HepG2 (cell line): Measurements from ENCODE around the gene CAST. TPM values are rescaled to one million over a fixed set of nuclear protein-coding genes. Genes with fewer than 3 reads are reported as not detected.

Source experiments
- ATAC-seq: fragments of 200-7000 bp; cut with Tn5 transposase; 3 replicates; pipeline ENCODE4 v1.9.1; 2020; ENCODE audit warnings: mild to moderate bottlenecking, moderate library complexity
- BruUV-seq: library from RNA; stranded (reverse); fragments of 400-500 nt; replicated peaks from 2 replicates; lab custom pipeline; 2021; lab: Mats Ljungman, UMichigan
- CTCF ChIA-PET: fragments of 300-600 bp; formaldehyde crosslinking; extraction: SDS; loops from one replicate; lab custom pipeline; 2021; ENCODE audit warnings: low total read pairs, inconsistent platforms, low intra/inter-chr PET ratio; lab: Yijun Ruan, JAX
- POLR2A ChIA-PET: fragments of 350-600 bp; sonication (Branson Sonifier 250); formaldehyde crosslinking; loops from one replicate; lab custom pipeline; 2020; ENCODE audit warnings: antibody characterized with exemption, inconsistent platforms; lab: Yijun Ruan, JAX
- DNase-seq: peaks from one replicate; pipeline ENCODE4 v3.0.0-alpha.2; 2015; ENCODE audit warnings: low spot score
- FAIRE-seq: peaks from 3 replicates; lab custom pipeline; 2011; peaks lifted over from hg19 to GRCh38; lab: Jason Lieb, UNC
- H2AFZ ChIP-seq: one replicate; pipeline ENCODE4 v1.6.1; 2011; ENCODE audit warnings: low read length, inconsistent platforms
- H3K27ac ChIP-seq: fragments of 300-600 bp; 3 replicates; pipeline ENCODE4 v1.8.0; 2011; ENCODE audit warnings: mixed run types, mild to moderate bottlenecking, mixed read lengths, low read length, inconsistent platforms; ENCODE audit not compliant: insufficient read depth; ENCODE audit errors: extremely low read length
- H3K27me3 ChIP-seq, 2 experiments: fragments of 200-600 bp in 1 of 2; 2 replicates in 1 of 2; 3 replicates in 1 of 2; pipeline versions ENCODE4 v1.6.0 to v1.8.0; 2011; ENCODE audit warnings: low read length in 2 of 2, mild to moderate bottlenecking in 2 of 2, moderate library complexity in 2 of 2, inconsistent platforms in 1 of 2; ENCODE audit not compliant: insufficient read depth in 2 of 2, control insufficient read depth in 1 of 2
- H3K36me3 ChIP-seq, 2 experiments: fragments of 200-600 bp in 1 of 2; replicated peaks in 1 of 2; 2 replicates in 1 of 2; 3 replicates in 1 of 2; pipeline versions ENCODE4 v1.5.1 to v1.8.0; 2011; ENCODE audit warnings: low read length in 2 of 2, inconsistent platforms in 1 of 2; ENCODE audit not compliant: insufficient read depth in 2 of 2, control insufficient read depth in 1 of 2
- H3K4me1 ChIP-seq: 2 replicates; pipeline ENCODE4 v1.5.1; 2012; ENCODE audit warnings: low read length, inconsistent platforms; ENCODE audit not compliant: insufficient read depth
- H3K4me2 ChIP-seq: 2 replicates; pipeline ENCODE4 v1.6.0; 2011; ENCODE audit warnings: low read depth, low read length, inconsistent platforms
- H3K4me3 ChIP-seq, 3 experiments: fragments of 200-600 bp in 1 of 3; sonication (generic), shearing (Covaris generic) in 1 of 3; replicated peaks in 1 of 3; 2 replicates each; pipeline ENCODE4 v1.5.1; 2011 to 2016; ENCODE audit warnings: low read length in 3 of 3, inconsistent platforms in 2 of 3, low read depth in 2 of 3, mild to moderate bottlenecking in 2 of 3, control low read depth in 1 of 3, mixed read lengths in 1 of 3; ENCODE audit not compliant: insufficient read depth in 1 of 3
- H3K79me2 ChIP-seq: one replicate; pipeline ENCODE4 v1.6.1; 2011; ENCODE audit warnings: low read length, inconsistent platforms; ENCODE audit not compliant: insufficient read depth
- H3K9ac ChIP-seq: 2 replicates; pipeline ENCODE4 v1.6.0; 2011; ENCODE audit warnings: mild to moderate bottlenecking, low read depth, low read length, inconsistent platforms; ENCODE audit not compliant: insufficient read depth
- H3K9me3 ChIP-seq: 2 replicates; pipeline ENCODE4 v1.5.1; 2012; ENCODE audit warnings: mild to moderate bottlenecking, low read length
- H4K20me1 ChIP-seq: 2 replicates; pipeline ENCODE4 v1.6.0; 2011; ENCODE audit warnings: inconsistent platforms, mild to moderate bottlenecking, low read length, moderate library complexity; ENCODE audit not compliant: insufficient read depth
- CBFB ChIP-seq: sonication (generic); formaldehyde crosslinking; IDR thresholded peaks from 2 replicates; pipeline ENCODE4 v1.4.0; 2020; ENCODE audit warnings: missing genetic modification reagents
- HMGA1 ChIP-seq: sonication (generic); formaldehyde crosslinking; conservative IDR thresholded peaks from 2 replicates; pipeline ENCODE4 v1.4.0; 2020; ENCODE audit warnings: missing genetic modification reagents
- IKZF1 ChIP-seq: fragments of 450-650 bp; IDR thresholded peaks from 2 replicates; pipeline ENCODE4 v1.7.1; 2016
- KDM4B ChIP-seq: sonication (generic); formaldehyde crosslinking; IDR thresholded peaks from 2 replicates; pipeline ENCODE4 v1.4.0; 2020; ENCODE audit warnings: missing genetic modification reagents
- MEF2D ChIP-seq: sonication (generic); formaldehyde crosslinking; IDR thresholded peaks from 2 replicates; pipeline ENCODE4 v1.5.1; 2020; ENCODE audit warnings: mild to moderate bottlenecking, missing genetic modification reagents
- ZFP90 ChIP-seq: sonication (generic); formaldehyde crosslinking; IDR thresholded peaks from 2 replicates; pipeline ENCODE4 v1.8.0; 2022; ENCODE audit warnings: missing genetic modification reagents, mild to moderate bottlenecking, inconsistent platforms, borderline replicate concordance
- ZNF17 ChIP-seq: sonication (generic); formaldehyde crosslinking; IDR thresholded peaks from 2 replicates; pipeline ENCODE4 v1.5.0; 2020; ENCODE audit warnings: mild to moderate bottlenecking, missing genetic modification reagents
- ZNF460 ChIP-seq: sonication (generic); formaldehyde crosslinking; IDR thresholded peaks from 2 replicates; pipeline ENCODE4 v1.5.1; 2020; ENCODE audit warnings: missing genetic modification reagents, mild to moderate bottlenecking, borderline replicate concordance
- ZNF552 ChIP-seq: sonication (generic); formaldehyde crosslinking; IDR thresholded peaks from 2 replicates; pipeline ENCODE4 v1.9.0; 2022; ENCODE audit warnings: missing genetic modification reagents, mild to moderate bottlenecking, borderline replicate concordance
- ZNF605 ChIP-seq: sonication (generic); formaldehyde crosslinking; IDR thresholded peaks from 2 replicates; pipeline ENCODE4 v1.8.0; 2022; ENCODE audit warnings: mild to moderate bottlenecking, missing genetic modification reagents
- ZNF878 ChIP-seq: sonication (generic); formaldehyde crosslinking; IDR thresholded peaks from 2 replicates; pipeline ENCODE4 v1.8.1; 2023; ENCODE audit warnings: mild to moderate bottlenecking, missing genetic modification reagents, moderate library complexity
- WGBS: methylation state at CpG from one replicate; pipeline ENCODE4 v1.1.6; 2017; ENCODE audit warnings: low lambda C conversion rate; 5-methylcytosine and 5-hydroxymethylcytosine counted together
- in situ Hi-C: cut with HindIII; loops from 2 replicates; pipeline ENCODE4 v1.10.0; 2017; ENCODE audit warnings: low pct_unique_long_range_greater_than_20kb; ENCODE audit not compliant: extremely low pct_ligation_motif_present
- intact Hi-C: fragments of 100-400 bp; cut with micrococcal nuclease; formaldehyde crosslinking; loops from one replicate; pipeline ENCODE4 v1.10.0; 2022; ENCODE audit not compliant: unreplicated experiment
- polyA plus RNA-seq, 8 experiments: library from polyadenylated mRNA; depleted of rRNA in 3 of 8; stranded (reverse) in 7 of 8; unstranded in 1 of 8; fragments of >200 nt; fragmentation: Illumina TruSeq in 4 of 8; extraction: Trizol in 4 of 8; gene quantifications; 2 replicates each; pipeline versions ENCODE4 v1.2.1 to v1.2.3, GENCODE V29; 2011 to 2016; ENCODE audit warnings: low read depth in 4 of 8, missing spikeins in 1 of 8, mixed read lengths in 1 of 8; ENCODE audit not compliant: insufficient read depth in 1 of 8
- total RNA-seq, 5 experiments: library from RNA; depleted of rRNA; stranded (reverse); fragments of >200 nt; fragmentation: Illumina TruSeq; extraction: Trizol; gene quantifications; 2 replicates each; pipeline ENCODE4 v1.2.3, GENCODE V29; 2016; ENCODE audit warnings: low read depth in 1 of 5
- TF ChIP-seq, protein P1 (sequence below): sonication (generic); formaldehyde crosslinking; IDR thresholded peaks from 2 replicates; pipeline ENCODE4 v1.4.0; 2020; ENCODE audit warnings: mild to moderate bottlenecking, missing genetic modification reagents, borderline replicate concordance
- TF ChIP-seq, protein P2 (sequence below): IDR thresholded peaks from 2 replicates; pipeline ENCODE4 v1.6.1; 2016
- TF ChIP-seq, protein P3 (sequence below): IDR thresholded peaks from 2 replicates; pipeline ENCODE4 v1.6.1; 2016; ENCODE audit warnings: missing biosample characterization, missing genetic modification reagents, low read depth

CAST gene
- total and polyA plus RNA-seq, 2 of the 13 experiments (the other 11 are each of a cell fraction or from before 2014, with no cell fraction given): 42.1 to 67.6 TPM

DNA sequence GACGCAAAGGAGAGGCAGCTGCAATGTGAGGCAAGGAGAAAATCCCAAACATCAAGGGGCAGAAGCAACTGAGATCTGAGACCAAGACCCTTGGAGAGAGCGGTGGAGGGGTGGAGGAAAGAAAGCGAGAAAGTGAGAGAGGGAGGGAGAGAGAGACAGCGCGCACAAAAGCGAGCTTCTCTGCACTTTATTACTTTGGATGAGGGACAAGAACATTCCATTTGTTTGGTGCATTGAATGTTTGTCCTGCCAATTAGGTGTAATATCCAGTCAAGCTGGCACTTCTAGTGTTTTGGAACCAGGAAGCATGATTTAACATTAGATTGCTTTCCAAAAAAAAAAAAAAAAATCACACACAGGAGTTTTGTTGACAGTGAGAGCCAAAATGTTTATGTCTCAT is 1.4 kb downstream of the CAST start:
- Histone ChIP-seq H4K20me1 (0 out of 2 replicates have a peak, but pooled peaks cover 3% of the 10 kb centered on the region), H3K9me3 (no peaks in the 10 kb centered on the region), H3K9ac (no peak overlapping the region), H3K27ac (no peak overlapping the region), H3K79me2 (no peaks in the 10 kb centered on the region), H3K4me3 (peak overlapping the region; percentile 87 to 94 (median 94)), H2AFZ (no peak overlapping the region), H3K27me3 (no peaks in the 10 kb centered on the region; a peak in 2 of 5 replicates), H3K4me1 (peaks cover 35% of the 10 kb centered on the region), H3K36me3 (no peaks in the 10 kb centered on the region), H3K4me2 (peak overlapping the region; percentile 91)
- ChIA-PET POLR2A (no interaction called here), CTCF (no interaction called here)
- DNase-seq (no peak), FAIRE-seq (no peak), ATAC-seq (no peak)
- WGBS: 83% methylated on average over 6 of the region's 6 CpGs
- intact Hi-C loops: loop anchor here (2.0 to 10.0 kb wide), 3 partner anchors 39 to 319 kb away; no protein-coding TSS in a partner anchor
- BruUV-seq: TSS peak; percentile 47
- in situ Hi-C loops: no loop called here
- TF ChIP-seq KDM4B (CRISPR knock-in tag) (no peak), ZFP90 (0 out of 2 replicates have a peak, but pooled peaks have one; percentile 12)

DNA sequence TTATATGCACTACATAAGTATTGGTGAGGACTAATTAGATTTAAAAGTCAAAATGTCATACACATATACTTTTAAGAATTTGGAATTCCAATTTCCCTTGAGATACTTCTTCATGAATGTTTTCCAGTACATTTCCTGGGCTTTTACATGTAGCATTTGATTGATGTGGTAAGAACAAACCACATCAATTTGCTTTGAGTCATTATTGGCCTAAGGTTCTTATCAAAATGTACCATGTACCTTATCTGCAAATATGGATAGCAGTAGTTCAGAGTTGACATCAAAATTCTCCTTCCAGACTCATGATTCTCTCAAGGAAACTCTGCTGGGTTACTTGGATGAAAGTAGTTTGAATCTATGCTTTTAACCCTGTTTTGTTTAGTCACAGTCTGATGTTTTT is 2.5 kb downstream of the CAST start:
- Histone ChIP-seq H3K9me3 (no peaks in the 10 kb centered on the region), H3K4me3 (no peak overlapping the region), H3K27me3 (no peaks in the 10 kb centered on the region; a peak in 2 of 5 replicates), H3K4me1 (peaks cover 45% of the 10 kb centered on the region), H4K20me1 (0 out of 2 replicates have a peak, but pooled peaks cover 3% of the 10 kb centered on the region), H2AFZ (no peak overlapping the region), H3K4me2 (no peak overlapping the region), H3K36me3 (no peaks in the 10 kb centered on the region), H3K27ac (no peak overlapping the region), H3K9ac (no peak overlapping the region), H3K79me2 (no peaks in the 10 kb centered on the region)
- BruUV-seq: no TSS peak
- DNase-seq (peak; percentile 22), ATAC-seq (no peak), FAIRE-seq (no peak)
- POLR2A ChIA-PET: no interaction called here
- in situ Hi-C loops (no loop called here), intact Hi-C loops (loop anchor here (5.0 to 10.0 kb wide), 2 partner anchors 38 to 320 kb away; no protein-coding TSS in a partner anchor)
- CTCF ChIA-PET: no interaction called here
- TF ChIP-seq, protein P1, sequence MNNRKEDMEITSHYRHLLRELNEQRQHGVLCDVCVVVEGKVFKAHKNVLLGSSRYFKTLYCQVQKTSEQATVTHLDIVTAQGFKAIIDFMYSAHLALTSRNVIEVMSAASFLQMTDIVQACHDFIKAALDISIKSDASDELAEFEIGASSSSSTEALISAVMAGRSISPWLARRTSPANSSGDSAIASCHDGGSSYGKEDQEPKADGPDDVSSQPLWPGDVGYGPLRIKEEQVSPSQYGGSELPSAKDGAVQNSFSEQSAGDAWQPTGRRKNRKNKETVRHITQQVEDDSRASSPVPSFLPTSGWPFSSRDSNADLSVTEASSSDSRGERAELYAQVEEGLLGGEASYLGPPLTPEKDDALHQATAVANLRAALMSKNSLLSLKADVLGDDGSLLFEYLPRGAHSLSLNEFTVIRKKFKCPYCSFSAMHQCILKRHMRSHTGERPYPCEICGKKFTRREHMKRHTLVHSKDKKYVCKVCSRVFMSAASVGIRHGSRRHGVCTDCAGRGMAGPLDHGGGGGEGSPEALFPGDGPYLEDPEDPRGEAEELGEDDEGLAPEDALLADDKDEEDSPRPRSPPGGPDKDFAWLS (CRISPR knock-in tag): no peak
- TF ChIP-seq, protein P2, sequence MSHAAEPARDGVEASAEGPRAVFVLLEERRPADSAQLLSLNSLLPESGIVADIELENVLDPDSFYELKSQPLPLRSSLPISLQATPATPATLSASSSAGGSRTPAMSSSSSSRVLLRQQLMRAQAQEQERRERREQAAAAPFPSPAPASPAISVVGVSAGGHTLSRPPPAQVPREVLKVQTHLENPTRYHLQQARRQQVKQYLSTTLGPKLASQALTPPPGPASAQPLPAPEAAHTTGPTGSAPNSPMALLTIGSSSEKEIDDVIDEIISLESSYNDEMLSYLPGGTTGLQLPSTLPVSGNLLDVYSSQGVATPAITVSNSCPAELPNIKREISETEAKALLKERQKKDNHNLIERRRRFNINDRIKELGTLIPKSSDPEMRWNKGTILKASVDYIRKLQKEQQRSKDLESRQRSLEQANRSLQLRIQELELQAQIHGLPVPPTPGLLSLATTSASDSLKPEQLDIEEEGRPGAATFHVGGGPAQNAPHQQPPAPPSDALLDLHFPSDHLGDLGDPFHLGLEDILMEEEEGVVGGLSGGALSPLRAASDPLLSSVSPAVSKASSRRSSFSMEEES (CRISPR knock-in tag): no peak
- no peak for TF ChIP-seq ZNF460
- TF ChIP-seq ZNF605 (CRISPR knock-in tag): no peak
- no peak for TF ChIP-seq MEF2D (CRISPR knock-in tag)
- TF ChIP-seq ZNF552: no peak
- no peak for TF ChIP-seq ZNF878
- TF ChIP-seq CBFB (CRISPR knock-in tag): no peak
- TF ChIP-seq IKZF1: no peak
- no peak for TF ChIP-seq HMGA1 (CRISPR knock-in tag)
- TF ChIP-seq, protein P3, sequence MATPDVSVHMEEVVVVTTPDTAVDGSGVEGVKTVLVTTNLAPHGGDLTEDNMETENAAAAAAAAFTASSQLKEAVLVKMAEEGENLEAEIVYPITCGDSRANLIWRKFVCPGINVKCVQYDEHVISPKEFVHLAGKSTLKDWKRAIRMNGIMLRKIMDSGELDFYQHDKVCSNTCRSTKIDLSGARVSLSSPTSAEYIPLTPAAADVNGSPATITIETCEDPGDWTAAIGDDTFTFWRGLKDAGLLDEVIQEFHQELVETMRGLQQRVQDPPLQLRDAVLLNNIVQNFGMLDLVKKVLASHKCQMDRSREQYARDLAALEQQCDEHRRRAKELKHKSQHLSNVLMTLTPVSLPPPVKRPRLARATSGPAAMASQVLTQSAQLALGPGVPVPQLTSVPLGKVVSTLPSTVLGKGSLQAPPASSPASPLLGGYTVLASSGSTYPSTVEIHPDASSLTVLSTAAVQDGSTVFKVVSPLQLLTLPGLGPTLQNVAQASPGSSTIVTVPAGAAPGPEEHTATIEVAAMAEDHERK (CRISPR knock-in tag): no peak
- no peak for TF ChIP-seq ZNF17 (CRISPR knock-in tag)
